Measurements from ENCODE around the gene POLR2L.

GRCh38 chr11:834371-835316, 7.7 kb downstream of the POLR2L start:
- TF ChIP-seq POLR2A (IDR thresholded peaks at IDR 0.05) (no peak), CTCF (IDR thresholded peaks at IDR 0.05) (no peak)

Measured in ovary (tissue), 3 donors.